HG03521 (cell line): ENCODE results near the gene VEGFD.

Experiments
- ATAC-seq: cut with Tn5 transposase; IDR thresholded peaks from one replicate; pipeline ENCODE4 v1.9.1; 2021; ENCODE audit warnings: mild to moderate bottlenecking, moderate library complexity; ENCODE audit not compliant: unreplicated experiment

VEGFD gene

DNA sequence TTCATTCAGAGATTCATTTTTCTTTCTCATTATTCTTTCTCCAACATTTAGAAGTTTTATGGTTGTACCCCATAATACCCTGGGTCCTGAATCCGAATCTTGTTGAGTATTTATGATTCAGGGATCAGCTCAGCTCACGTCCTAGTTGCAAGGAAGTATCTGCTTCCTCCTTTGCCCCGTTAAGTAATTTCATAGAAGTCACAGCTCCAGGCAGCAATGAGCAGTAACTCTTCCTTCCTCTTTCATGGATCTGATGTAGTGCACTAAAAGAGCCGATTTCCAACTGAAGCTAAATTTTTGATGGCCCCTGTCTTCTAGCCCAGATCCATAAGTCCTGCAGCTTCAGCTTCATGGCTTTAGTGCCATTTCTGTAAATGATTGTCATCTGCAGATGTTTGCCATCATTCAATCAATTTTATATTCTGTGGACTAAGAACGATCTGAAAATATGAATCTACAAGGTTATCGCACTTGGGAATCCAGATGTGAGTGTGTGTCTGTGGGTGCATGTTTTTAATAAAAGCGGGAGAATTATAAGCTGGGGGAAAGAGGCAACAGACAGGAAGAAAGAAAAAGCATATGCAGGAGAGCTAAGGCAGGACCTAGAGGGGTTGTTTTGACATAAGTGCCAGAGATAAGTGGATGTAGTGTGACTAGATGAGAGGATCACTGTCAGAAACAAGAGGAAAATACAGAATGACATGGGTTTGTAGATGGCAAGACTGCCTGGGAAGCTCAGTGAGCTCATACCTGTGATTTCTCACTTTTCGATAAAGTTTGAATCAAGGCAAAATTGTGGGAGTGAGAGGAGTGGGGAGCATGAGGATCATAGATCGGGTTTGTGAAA is 17.5 kb downstream of the VEGFD start:
- ATAC-seq, result no peak

DNA sequence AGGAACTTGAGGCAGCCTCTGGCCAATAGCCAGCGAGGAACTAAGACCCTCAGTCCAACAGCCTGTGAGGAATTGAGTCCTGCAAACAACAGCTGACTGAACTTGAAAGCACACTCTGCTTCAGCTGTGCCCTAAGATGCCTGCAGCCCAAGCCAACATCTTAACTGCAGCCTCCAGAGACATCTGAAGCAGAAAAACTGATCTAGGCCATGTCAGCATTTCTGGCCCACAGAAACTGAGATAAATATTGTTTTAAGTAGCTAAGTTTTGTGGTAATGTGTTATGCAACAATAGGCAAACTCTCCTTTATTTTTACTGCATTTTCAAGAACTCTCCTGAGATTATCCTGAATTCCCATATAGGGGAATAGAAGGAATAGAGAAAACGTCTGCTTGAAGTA is 24.5 kb downstream of the VEGFD start:
- no peak for ATAC-seq

DNA sequence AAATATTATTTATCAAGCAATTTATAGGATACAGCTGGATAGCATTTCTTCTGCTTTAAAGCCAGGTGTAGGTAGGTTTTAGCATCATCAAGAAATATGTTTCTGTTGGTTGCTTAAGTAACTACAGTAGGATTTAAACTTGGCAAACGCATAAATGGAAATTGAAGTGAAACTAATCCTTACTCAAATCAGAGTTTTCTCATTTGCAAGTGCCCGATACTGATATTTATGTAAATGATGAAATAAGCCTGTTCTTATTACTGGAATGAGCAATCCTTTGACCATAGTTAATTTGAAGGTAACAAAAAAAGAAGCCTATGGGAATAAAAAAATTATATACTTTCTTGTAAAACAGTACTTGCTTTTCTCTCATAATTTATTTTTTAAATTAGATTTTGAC is 25.7 kb downstream of the VEGFD start:
- no peak for ATAC-seq

DNA sequence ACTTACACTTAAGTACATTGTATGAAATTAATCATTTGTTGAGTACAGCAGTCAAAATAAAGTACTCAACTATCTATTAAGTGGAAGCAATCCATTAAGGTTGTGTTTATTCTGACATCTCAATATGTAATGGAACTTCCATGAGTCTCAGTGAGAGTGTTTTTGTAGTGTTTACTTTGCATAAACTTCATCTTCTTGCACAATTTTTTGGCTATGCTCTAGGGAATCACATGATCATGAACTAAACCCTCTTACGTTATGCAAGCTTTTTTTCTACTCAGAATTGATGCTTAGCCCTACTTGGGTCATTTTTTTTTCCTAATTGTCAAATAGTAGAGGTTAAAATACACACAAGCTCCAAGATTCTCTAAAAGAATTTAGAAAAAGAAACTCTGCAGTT is 27.8 kb downstream of the VEGFD start:
- no peak for ATAC-seq

DNA sequence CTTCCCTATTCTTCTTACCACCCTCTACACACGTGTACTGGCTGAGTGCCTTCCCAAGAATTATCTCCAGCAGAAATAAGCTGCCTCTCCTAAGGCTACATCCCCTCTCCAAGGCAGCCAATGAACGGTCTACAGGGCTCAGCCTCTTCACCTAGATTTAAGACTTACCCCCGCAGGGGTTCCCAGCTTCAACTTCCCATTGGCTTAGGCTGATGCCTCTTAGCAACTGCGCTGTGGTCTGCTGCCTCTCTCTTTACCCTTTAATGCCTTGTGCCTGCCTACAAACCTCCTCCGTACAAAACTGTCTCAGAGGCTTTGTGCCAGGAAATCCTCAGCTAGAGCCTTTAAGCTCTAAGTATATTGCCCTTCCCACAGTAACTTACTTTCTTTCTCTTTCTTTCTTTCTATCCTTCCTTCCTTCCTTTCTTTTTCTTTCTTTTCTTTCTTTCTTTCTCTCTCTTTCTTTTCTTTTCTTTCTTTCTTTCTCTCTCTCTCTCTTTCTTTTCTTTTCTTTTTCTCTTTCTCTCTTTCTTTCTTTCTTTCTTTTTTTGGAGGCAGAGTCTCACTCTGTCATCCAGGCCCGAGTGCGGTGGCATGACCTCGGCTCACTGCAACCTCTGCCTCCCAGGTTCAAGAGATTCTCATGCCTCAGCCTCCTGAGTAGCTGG is 33.8 kb downstream of the VEGFD start:
- ATAC-seq, result no peak

DNA sequence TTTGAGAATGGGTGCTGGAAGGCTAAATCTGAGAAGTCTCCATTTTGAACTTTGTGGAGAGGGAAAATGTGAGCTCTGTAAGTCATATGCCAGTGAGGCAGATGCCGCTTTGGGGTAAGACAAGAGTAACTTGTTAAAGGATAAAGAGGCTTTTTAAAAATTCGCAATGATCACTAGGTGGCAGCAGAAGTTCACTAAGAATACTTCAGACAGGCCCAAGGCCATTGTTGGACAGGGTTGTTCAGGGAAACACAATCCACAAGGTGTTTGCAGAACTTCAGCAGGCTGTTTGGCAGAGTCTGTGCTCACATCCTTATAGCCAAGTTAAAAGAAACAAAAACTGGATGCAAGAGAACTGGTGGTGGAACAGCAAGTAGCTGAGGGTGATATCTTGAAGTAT is 35.2 kb downstream of the VEGFD start:
- ATAC-seq, result no peak

DNA sequence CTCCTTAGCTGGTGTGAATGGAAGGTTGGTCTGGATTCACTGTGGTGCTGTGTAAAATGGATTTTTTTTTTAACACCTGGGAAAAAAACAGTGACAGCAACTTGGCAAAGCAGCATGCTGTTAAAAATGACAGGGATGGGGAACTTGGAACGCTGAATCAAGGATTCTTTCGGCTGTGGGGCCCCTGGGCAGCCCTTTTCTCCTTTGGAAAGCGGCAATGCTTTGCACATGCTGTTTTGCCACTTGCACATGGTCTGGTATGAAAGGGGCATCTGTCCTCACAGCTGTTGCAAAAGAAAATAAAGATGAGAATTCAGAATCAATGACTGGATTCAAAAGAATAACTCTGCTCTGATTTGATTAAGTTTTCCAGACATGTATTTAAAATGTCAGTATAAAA is 38.2 kb downstream of the VEGFD start:
- no peak for ATAC-seq

DNA sequence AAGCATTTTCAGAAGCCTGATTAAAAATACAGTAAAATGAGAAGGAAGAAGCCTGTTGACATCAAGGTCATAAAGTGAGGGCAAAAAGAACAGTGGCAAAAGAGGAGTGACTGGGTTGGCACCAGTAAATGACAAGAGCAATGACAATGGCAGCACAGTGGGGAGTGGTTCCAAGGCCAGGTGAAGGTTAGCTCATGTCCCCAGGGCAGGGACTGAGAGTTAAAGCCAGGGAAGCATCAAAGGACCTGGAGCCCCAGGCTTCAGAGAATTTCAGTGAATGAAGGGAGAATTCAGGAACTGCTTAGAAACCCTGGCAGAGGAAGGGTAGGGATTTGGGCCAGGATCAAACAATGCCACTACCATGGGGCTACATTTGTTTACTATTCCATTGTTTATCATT is 40.1 kb downstream of the VEGFD start:
- ATAC-seq, result no peak

DNA sequence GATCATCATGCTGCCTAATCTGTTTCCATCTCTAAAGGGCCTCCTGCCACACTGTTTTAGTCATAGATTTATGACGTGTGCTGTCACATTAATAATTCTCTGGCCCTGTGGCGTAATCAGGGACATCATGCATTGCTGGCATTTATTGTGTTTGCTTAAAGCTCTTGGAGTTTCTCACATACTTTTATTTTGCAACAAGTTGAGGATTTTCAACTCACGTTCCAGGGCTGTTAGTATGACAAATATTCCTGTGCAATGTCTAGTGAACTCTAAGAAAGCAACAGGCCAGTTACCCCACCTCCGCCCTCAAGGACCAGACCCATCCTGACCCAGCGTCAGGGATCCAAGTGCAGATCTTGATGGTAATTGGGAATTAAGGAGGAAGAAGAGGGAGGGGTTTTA is 41.1 kb downstream of the VEGFD start:
- no peak for ATAC-seq

DNA sequence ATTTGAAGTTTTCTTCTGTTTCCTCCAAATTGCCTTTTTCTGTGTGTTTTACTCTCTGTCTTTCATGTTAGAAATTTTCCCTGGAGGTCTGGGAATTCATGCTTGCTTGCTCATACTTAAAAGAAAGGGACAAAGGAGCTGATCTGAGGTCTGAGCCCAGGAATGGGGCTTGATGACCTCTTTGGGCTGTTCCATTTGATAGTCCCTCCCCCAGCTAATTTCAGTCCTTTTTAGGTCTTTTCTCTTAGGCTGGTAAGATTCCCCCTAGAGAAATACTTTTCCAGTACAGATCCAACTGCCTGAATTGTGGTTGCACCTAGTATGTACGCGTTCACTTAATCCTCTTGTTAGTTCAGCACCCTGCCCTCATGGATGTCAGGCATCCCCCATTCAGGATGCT is 43.3 kb downstream of the VEGFD start:
- ATAC-seq, result no peak

DNA sequence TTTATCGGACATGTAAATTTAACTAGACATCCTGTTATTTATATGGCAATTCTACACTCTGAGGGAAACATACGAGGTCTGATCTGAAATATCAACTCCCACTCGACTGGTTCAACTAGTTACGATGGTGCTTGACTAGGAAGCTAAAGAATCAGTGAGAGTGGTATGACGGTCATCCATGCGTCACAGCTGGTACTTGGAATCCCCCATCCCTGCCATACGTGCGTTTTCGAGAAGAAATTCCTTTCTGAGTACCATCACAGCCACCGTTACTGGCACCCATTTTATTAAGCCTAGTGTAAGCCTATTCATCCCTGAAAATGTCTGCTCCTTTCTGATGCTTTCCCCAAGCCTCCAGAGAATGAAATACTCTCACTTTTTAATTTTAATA is 48.2 kb downstream of the VEGFD start:
- ATAC-seq, result no peak

DNA sequence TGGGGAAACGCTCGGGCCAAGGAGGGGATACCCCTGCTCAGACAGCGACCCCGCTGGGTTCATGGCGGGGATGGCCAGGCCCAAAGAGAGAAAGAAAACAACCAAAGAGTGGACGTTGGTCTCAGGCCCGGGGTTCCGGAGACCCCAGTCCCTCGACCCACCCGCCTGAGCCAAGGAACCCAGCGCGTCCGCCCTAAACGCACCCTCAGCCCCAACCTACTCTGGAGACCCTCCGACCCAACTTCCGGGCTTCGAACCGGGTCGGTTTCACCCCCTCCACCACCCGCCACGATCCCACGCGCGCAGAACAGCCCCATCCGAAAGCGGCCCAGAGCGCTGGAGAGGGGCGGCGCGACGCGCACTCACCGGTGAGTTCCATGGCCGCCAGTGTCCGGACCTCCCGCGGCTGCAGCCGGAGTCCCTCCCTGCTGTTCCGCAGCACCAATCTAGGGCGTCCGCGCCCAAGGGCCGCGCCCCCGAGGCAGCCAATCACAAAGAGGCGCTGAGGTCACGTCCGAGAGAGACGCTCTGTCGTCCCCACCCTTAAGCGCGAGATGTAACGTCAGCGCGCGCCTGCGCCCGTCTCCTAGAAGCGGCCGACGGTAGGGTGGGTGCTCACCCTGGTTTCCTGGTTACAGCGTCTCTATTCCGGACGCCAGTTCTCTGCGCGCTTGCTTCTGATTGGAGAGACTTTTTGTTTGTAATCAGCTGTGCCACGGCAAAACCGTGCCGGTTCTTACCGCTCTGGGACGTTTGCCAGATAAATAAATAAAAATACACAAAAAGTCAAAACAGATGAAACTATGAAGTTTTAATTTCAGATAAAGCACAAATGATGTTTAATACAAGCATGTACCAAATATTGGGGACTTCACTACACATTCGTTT is 48.8 kb downstream of the VEGFD start, which contains the start of gene PIGA:
TSS of gene PIGA (minus strand) at position 389 of the 888 bp plus-strand sequence. CDS start 3,593 bp downstream, outside the sequence.
- ATAC-seq, result peak; percentile 99

DNA sequence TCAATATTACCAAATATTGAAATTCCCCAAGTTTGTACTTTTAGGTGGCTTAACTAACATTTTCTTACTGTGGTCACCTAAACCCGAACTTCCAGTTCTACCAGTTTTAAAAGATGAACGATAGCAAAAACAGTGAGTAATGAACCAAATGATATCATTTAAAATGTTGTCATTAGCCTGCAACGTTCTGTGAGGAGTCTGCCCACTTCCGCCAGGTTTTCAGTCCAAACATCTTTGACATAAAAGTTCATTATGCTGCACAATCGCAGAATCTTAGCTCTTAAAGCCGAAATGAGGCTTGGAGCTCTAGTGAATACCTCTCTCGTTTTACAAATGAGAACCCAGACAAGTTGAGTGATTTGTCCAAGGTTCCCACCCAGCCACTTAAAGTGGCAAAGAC is 49.7 kb downstream of the VEGFD start:
- ATAC-seq, result no peak

DNA sequence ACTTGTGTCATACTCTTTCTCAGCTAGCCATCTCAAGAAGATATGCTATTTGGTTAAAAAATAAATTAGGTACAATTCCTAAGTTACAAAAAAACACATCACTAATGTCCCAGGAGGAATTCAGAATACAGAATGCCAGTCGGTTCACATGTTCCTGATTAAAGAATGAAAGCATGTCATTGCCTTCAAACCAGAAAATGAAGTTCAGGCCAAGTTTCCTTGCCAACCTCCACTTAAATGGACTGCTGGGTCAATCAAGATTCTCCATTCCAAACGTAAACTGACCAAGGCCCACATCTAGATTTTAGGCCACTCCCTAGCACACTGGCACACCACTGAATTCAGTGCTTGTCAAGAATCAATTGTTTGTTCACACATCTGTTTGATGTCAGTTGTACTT is 55.4 kb downstream of the VEGFD start:
- no peak for ATAC-seq

DNA sequence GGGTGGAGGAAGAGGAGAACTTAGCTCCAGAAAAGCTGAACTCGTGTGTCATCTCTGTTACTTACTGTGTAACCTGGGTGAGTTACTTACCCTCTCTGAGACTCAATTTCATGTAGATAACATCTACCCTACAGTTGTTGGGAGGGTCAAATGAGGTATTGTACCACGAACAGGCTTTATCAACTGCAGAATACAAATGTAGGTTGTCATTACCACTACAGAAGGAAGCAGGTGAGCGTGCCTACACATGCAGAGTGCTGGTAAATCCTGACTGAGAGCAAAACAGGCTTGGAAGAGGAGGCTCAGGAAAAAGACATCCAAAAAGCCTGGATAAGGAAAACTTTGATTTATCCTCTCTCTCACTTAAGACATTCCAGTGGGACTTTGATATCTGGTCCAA is 56.1 kb downstream of the VEGFD start:
- ATAC-seq, result no peak

DNA sequence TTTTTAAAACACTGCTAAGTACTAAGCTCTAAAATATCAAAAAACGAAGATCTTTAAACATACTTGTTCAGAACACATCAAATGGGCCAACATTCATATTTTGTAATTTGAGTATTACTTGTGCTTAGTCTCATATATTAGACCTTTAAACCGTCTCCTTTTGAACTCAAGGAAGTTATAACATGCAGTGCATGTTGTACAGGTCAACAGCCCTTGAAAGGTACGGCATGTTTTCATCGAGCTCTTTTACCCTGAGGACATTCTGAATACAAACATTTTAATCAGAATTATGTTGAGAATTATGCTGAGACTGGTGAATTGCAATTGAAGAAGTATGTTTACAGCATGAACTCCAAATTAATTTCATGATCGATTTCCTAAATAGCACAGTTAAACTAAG is 61.7 kb downstream of the VEGFD start:
- ATAC-seq, result no peak

DNA sequence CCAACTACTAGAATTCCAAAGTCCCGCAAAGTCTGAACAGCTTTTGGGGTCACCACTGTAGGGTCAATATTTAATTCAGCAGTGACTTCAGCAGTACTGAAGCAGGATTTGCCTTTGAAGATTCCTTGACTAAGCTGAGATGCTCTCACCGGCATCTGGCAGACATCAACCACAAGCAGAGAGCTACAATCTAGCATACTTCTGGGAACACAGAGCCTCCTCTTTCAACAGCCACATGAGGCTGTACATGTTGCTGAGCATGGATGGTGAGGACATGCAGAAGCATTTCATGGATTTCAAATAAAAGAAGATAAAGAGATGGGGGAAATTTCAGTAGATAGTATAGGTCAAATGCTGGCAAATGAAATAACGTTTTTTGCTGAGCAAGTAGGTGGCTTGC is 62.1 kb downstream of the VEGFD start:
- no peak for ATAC-seq

DNA sequence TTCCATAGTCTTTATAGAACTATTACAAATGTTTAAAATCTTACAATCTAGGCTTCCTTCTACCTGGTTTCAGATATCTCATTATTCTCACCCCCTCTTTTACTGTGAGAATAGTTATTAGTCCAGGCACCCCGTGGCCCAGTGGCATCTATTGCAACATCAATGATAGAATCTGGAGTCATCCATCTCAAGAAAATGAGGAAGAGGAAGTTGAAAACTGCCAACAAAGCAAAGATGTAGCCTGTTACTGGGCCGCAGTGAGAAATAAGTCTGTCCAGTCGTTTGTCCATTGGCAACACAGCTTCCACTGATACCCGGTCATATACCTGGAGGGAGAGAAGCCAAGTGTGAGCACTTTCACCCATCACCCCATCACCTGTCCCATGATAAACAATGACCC is 62.8 kb downstream of the VEGFD start:
- ATAC-seq, result no peak

DNA sequence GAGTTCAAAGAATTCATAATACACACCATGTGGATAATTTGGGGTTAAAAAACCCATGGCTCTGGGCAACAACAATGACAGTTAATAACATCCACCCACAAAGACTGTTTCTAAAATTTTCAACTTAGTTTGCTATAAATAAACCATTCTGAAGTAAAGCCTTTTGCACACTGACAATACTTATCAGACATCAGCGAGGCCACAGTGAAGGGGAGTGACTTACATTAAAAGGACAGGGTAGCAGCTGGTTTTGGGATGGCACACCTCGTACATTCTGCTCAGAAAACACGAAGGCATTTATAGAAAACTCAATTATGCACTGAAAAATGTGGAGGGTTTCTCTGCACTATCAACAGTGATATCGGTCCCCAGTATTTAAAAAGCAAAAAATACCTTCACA is 63.9 kb downstream of the VEGFD start:
- no peak for ATAC-seq

DNA sequence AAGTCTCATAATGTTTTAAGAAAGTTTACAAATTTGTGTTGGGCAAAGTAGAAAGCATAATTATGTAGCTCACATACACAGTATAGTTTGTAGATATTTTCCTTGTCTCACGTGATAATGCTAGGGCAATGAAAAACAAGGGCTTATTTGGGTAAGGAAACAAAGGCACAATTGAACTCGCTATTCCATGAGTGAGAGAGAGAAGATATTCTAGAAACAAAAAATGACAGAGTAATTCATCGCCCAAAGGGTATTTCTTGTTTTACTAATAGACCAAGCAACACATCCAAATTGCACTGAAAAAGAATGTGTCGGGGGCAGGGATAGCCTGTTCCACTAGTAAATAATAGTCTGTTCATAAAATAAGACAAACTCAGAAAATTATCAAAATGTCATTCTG is 65.1 kb downstream of the VEGFD start:
- ATAC-seq, result no peak

DNA sequence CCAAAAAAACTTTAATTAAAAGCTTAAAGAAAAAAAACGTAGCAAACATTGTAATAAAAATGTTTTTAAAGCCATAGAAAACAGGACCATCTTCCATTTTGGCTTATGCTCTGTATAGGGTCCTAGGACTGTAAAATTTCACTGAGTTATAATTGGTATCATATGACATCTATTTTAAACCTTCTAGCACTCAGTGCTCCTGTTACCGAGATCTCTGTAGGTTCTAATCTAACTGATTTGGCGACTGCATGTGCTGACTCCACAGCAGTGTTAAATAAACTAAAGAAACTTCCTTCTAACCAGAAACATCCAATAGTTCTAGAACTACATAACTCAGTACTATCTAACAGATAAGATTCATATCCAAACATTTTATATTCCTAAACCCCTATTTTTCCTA is 68.7 kb downstream of the VEGFD start, which contains the start of gene ASB11:
TSS of gene ASB11 (minus strand) at position 132 of the 400 bp plus-strand sequence. CDS start at position 97, 35 bp downstream.
- no peak for ATAC-seq
